Naive thymus-derived CD8-positive, alpha-beta T cell (primary cell): ENCODE measurements around the gene SUSD4. TPM values are rescaled to one million over a fixed set of nuclear protein-coding genes. Genes with fewer than 3 reads are reported as not detected.
A peak's percentile ranks its signal among the peaks of the same experiment; 100 is the strongest.

Source experiments
- ATAC-seq, 2 donors: fragments of 150-1000 bp; cut with Tn5 transposase in 1 of 2; sonication (Bioruptor Pico), chemical (Tn5 transposase) in 1 of 2; 1 replicate in 1 of 2; 2 replicates in 1 of 2; pipeline ENCODE4 v1.10.0; 2021; ENCODE audit warnings: mild to moderate bottlenecking in 2 of 2, moderate library complexity in 2 of 2
- POLR2A ChIA-PET: fragments of 350-600 bp; sonication (Branson Sonifier 250); formaldehyde crosslinking; loops from one replicate; lab custom pipeline; 2021; ENCODE audit warnings: antibody characterized with exemption; lab: Charles Lee
- DNase-seq, 10 donors: peaks; one replicate each; pipeline versions ENCODE4 v3.0.0 to v3.0.0-alpha.2; 2020 to 2022
- H3K27ac Mint-ChIP-seq, 10 donors: one replicate each; pipeline ENCODE4 v1.8.0; 2020 to 2022; ENCODE audit warnings: mild to moderate bottlenecking in 10 of 10, mixed read lengths in 10 of 10, moderate library complexity in 4 of 10, inconsistent platforms in 1 of 10
- H3K27me3 Mint-ChIP-seq, 5 donors: one replicate each; pipeline ENCODE4 v1.8.0; 2021 to 2022; ENCODE audit warnings: mixed read lengths in 5 of 5
- H3K36me3 Mint-ChIP-seq, 3 donors: one replicate each; pipeline ENCODE4 v1.8.0; 2020 to 2022; ENCODE audit warnings: mixed read lengths in 3 of 3, mild to moderate bottlenecking in 2 of 3, inconsistent platforms in 1 of 3
- H3K4me1 Mint-ChIP-seq, 4 donors: one replicate each; pipeline ENCODE4 v1.8.0; 2021 to 2022; ENCODE audit warnings: mixed read lengths in 4 of 4
- H3K4me3 Mint-ChIP-seq, 10 donors: one replicate each; pipeline ENCODE4 v1.8.0; 2020 to 2022; ENCODE audit warnings: mild to moderate bottlenecking in 10 of 10, mixed read lengths in 10 of 10, moderate library complexity in 6 of 10, inconsistent platforms in 1 of 10
- H3K9me3 Mint-ChIP-seq, 9 donors: one replicate each; pipeline ENCODE4 v1.8.0; 2020 to 2022; ENCODE audit warnings: mixed read lengths in 9 of 9, mild to moderate bottlenecking in 3 of 9, inconsistent platforms in 1 of 9, moderate library complexity in 1 of 9
- polyA plus RNA-seq, 3 donors: library from polyadenylated mRNA; unstranded; fragments of 300-500 nt; fragmentation: Illumina TruSeq; gene quantifications; one replicate each; pipeline ENCODE4 v1.2.3, GENCODE V29; 2021
- total RNA-seq, 8 experiments: library from RNA in 2 of 8; stranded (reverse) in 2 of 8; gene quantifications; one replicate each; pipeline ENCODE4 v1.2.3 and lab custom pipeline; 2021 to 2026

Gene SUSD4
- total and polyA plus RNA-seq, 5 experiments from 2014 or later, result 0.52 to 7.8 (median 2.6) TPM

GRCh38 chr1:223352944-223353343 is 11.0 kb downstream of the SUSD4 start:
- ATAC-seq (no peak), DNase-seq (no peak)
- Mint-ChIP-seq H3K4me3 (no peak overlapping the region), H3K9me3 (no peaks in the 10 kb centered on the region), H3K27me3 (peaks cover 0 to 4% (median 0%) of the 10 kb centered on the region in 5 donors), H3K4me1 (peaks cover 0 to 6% (median 2%) of the 10 kb centered on the region in 4 donors), H3K36me3 (no peaks in the 10 kb centered on the region), H3K27ac (no peak overlapping the region)
- POLR2A ChIA-PET, result no interaction called here

- no peak for ATAC-seq
- Mint-ChIP-seq H3K36me3 (no peaks in the 10 kb centered on the region), H3K4me1 (peaks cover 0 to 6% (median 2%) of the 10 kb centered on the region in 4 donors), H3K27me3 (peaks cover 0 to 5% (median 0%) of the 10 kb centered on the region in 5 donors), H3K9me3 (no peaks in the 10 kb centered on the region), H3K4me3 (no peak overlapping the region), H3K27ac (no peak overlapping the region)
- no peak for DNase-seq
- POLR2A ChIA-PET, result interaction anchor here (0.6 kb wide), 1 partner anchor 162 kb away, joined by 5 read pairs; no protein-coding TSS in a partner anchor
Observed at GRCh38 chr1:223350361-223350908, 13.5 kb downstream of the SUSD4 start.

DNA sequence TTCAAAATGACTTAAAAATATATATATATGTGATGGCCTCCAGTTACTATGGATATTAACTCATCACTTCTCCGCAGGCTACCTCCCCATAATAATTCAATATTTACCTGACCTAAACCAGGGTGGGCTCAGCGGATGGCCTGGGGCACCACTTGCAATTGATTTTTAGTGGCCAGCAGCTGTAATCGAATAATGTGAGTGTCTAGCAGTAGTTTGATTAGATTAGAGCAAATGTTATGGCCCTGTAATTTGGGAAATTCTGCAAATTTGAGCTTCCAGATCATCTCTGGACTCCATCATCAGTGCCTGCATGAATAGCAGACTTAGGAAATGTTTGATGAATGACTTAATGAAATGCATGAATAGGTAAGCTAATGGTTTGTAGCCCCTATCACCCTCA is 14.7 kb downstream of the SUSD4 start:
- DNase-seq, result no peak
- Mint-ChIP-seq H3K36me3 (no peaks in the 10 kb centered on the region), H3K27me3 (peaks cover 0 to 5% (median 0%) of the 10 kb centered on the region in 5 donors), H3K27ac (no peak overlapping the region), H3K9me3 (no peaks in the 10 kb centered on the region), H3K4me1 (peaks cover 0 to 6% (median 2%) of the 10 kb centered on the region in 4 donors), H3K4me3 (no peak overlapping the region)
- POLR2A ChIA-PET, result no interaction called here
- no peak for ATAC-seq

GRCh38 chr1:223348439-223348838 is 15.5 kb downstream of the SUSD4 start:
- Mint-ChIP-seq H3K27me3 (peaks cover 0 to 5% (median 0%) of the 10 kb centered on the region in 5 donors), H3K9me3 (no peaks in the 10 kb centered on the region), H3K4me1 (peaks cover 0 to 6% (median 2%) of the 10 kb centered on the region in 4 donors), H3K27ac (no peak overlapping the region), H3K4me3 (no peak overlapping the region), H3K36me3 (no peaks in the 10 kb centered on the region)
- no peak for DNase-seq
- no peak for ATAC-seq
- POLR2A ChIA-PET, result no interaction called here

GRCh38 chr1:223347583-223347982 is 16.4 kb downstream of the SUSD4 start:
- Mint-ChIP-seq H3K36me3 (no peaks in the 10 kb centered on the region), H3K4me1 (peaks cover 0 to 6% (median 2%) of the 10 kb centered on the region in 4 donors), H3K27me3 (peaks cover 0 to 5% (median 0%) of the 10 kb centered on the region in 5 donors), H3K27ac (no peak overlapping the region), H3K4me3 (no peak overlapping the region), H3K9me3 (no peaks in the 10 kb centered on the region)
- DNase-seq, result no peak
- ATAC-seq, result no peak
- POLR2A ChIA-PET, result interaction anchor here (0.7 kb wide), 1 partner anchor 11 kb away, joined by 3 read pairs; no protein-coding TSS in a partner anchor

- Mint-ChIP-seq H3K9me3 (no peaks in the 10 kb centered on the region), H3K4me1 (peaks cover 0 to 6% (median 1%) of the 10 kb centered on the region in 4 donors), H3K36me3 (no peaks in the 10 kb centered on the region), H3K27me3 (peaks cover 0 to 5% (median 0%) of the 10 kb centered on the region in 5 donors), H3K27ac (no peak overlapping the region), H3K4me3 (no peak overlapping the region)
- ATAC-seq, result no peak
- POLR2A ChIA-PET, result no interaction called here
- DNase-seq, result no peak
Observed at GRCh38 chr1:223346311-223346710, 17.7 kb downstream of the SUSD4 start.

DNA sequence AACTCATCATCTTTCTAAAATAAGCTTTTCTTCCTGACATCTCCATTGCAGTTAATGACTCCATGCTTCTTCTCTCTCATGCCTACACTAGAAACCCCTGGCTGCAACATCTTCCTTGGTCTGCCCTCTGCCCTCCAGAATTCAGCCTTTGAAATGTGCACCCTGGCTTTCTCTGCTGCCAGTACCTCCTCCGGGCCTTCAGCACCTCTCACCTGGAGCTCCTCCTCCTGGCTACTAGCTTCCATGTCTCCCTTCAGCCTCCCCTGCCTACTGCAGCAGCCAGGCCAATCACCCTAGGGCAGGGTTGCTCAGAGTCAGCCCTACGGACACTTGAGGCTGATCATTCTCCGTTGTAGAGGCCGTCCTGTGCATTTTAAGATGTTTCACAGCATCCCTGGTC is 18.3 kb downstream of the SUSD4 start:
- Mint-ChIP-seq H3K36me3 (no peaks in the 10 kb centered on the region), H3K9me3 (no peaks in the 10 kb centered on the region)

GRCh38 chr1:223344491-223344890 is 19.5 kb downstream of the SUSD4 start:
- peaks cover 0 to 5% (median 0%) of the 10 kb centered on the region in 5 donors for H3K27me3 Mint-ChIP-seq
- POLR2A ChIA-PET, result no interaction called here

More for the DNA sequence above, 18.3 kb downstream of the SUSD4 start:
- H3K4me1 Mint-ChIP-seq, result peaks cover 0 to 6% (median 2%) of the 10 kb centered on the region in 4 donors
- ATAC-seq, result no peak
- POLR2A ChIA-PET, result no interaction called here
- H3K4me3 Mint-ChIP-seq, result no peak overlapping the region
- peaks cover 0 to 5% (median 0%) of the 10 kb centered on the region in 5 donors for H3K27me3 Mint-ChIP-seq
- H3K27ac Mint-ChIP-seq, result no peak overlapping the region
- DNase-seq, result no peak

DNA sequence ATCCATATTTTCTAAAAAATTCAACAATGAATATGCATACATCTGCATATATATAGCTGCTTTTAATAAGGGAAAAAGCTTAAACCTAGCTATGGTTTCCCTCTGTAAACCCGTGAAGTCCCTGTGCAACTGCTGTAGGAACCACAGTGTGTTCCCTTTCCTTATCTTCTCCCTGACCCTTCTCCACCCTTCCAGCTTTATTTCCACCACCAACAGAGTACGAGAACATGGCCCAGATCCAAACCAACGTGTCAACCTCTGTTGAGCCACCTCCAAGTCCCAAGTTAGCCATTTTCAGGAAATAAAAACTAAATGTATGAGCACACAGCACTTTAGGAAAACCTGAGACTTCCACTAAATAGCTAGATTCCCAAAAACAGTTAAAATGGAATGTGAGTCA is 20.3 kb downstream of the SUSD4 start:
- DNase-seq (no peak), ATAC-seq (no peak)
- Mint-ChIP-seq H3K36me3 (peaks cover 0 to 2% (median 0%) of the 10 kb centered on the region in 3 donors), H3K9me3 (no peaks in the 10 kb centered on the region), H3K4me3 (no peak overlapping the region), H3K4me1 (peaks cover 0 to 5% (median under 1%) of the 10 kb centered on the region in 4 donors), H3K27me3 (peaks cover 0 to 5% (median 0%) of the 10 kb centered on the region in 5 donors), H3K27ac (no peak overlapping the region)
- POLR2A ChIA-PET, result no interaction called here

More at GRCh38 chr1:223344491-223344890, 19.5 kb downstream of the SUSD4 start:
- no peaks in the 10 kb centered on the region for H3K36me3 Mint-ChIP-seq
- H3K4me3 Mint-ChIP-seq, result no peak overlapping the region
- H3K9me3 Mint-ChIP-seq, result no peaks in the 10 kb centered on the region
- ATAC-seq (no peak), DNase-seq (no peak)
- H3K27ac Mint-ChIP-seq, result no peak overlapping the region
- H3K4me1 Mint-ChIP-seq, result peaks cover 0 to 6% (median 2%) of the 10 kb centered on the region in 4 donors

- peaks cover 0 to 2% (median 0%) of the 10 kb centered on the region in 4 donors for H3K4me1 Mint-ChIP-seq
- peaks cover 0 to 4% (median 0%) of the 10 kb centered on the region in 5 donors for H3K27me3 Mint-ChIP-seq
- no peaks in the 10 kb centered on the region for H3K9me3 Mint-ChIP-seq
- peak overlapping the region in 1 of 10 donors; percentile 21 for H3K27ac Mint-ChIP-seq
- peaks cover 0 to 2% (median 0%) of the 10 kb centered on the region in 3 donors for H3K36me3 Mint-ChIP-seq
- H3K4me3 Mint-ChIP-seq, result no peak overlapping the region
- DNase-seq (no peak), ATAC-seq (no peak)
- POLR2A ChIA-PET, result no interaction called here
Observed at GRCh38 chr1:223341121-223341520, 22.9 kb downstream of the SUSD4 start.

GRCh38 chr1:223340637-223341036 is 23.3 kb downstream of the SUSD4 start:
- peaks cover 0 to 2% (median 0%) of the 10 kb centered on the region in 3 donors for H3K36me3 Mint-ChIP-seq
- peak overlapping the region in 1 of 10 donors; percentile 21 for H3K27ac Mint-ChIP-seq
- ATAC-seq (no peak), DNase-seq (no peak)
- no peaks in the 10 kb centered on the region for H3K9me3 Mint-ChIP-seq
- no peak overlapping the region for H3K4me3 Mint-ChIP-seq
- H3K4me1 Mint-ChIP-seq, result peaks cover 0 to 2% (median 0%) of the 10 kb centered on the region in 4 donors
- POLR2A ChIA-PET, result no interaction called here
- H3K27me3 Mint-ChIP-seq, result no peaks in the 10 kb centered on the region

DNA sequence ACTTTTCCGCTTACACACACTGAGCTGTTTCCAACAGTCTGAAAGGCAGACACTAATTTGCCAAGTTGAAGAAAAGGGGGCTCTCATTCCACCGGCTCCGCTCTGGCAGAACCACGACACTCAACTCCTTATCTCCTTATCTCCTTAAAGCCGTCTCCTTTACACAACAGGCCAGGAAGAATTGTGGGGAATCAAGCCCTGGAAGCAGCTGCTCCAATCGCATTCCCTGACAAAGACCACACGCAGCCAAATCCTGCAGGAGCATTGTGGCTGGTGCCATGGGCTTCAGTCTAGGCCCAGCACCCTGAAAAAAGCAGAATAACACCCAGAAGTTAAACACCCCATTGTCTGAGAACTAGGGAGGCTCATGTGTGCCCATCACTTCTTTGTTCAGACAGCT is 24.1 kb downstream of the SUSD4 start:
- H3K9me3 Mint-ChIP-seq, result no peaks in the 10 kb centered on the region
- H3K36me3 Mint-ChIP-seq, result peaks cover 0 to 2% (median 0%) of the 10 kb centered on the region in 3 donors
- peaks cover 0 to 2% (median 0%) of the 10 kb centered on the region in 4 donors for H3K4me1 Mint-ChIP-seq
- H3K27me3 Mint-ChIP-seq, result no peaks in the 10 kb centered on the region
- no peak overlapping the region for H3K4me3 Mint-ChIP-seq
- H3K27ac Mint-ChIP-seq, result no peak overlapping the region
- no peak for ATAC-seq
- no peak for DNase-seq
- POLR2A ChIA-PET, result no interaction called here

DNA sequence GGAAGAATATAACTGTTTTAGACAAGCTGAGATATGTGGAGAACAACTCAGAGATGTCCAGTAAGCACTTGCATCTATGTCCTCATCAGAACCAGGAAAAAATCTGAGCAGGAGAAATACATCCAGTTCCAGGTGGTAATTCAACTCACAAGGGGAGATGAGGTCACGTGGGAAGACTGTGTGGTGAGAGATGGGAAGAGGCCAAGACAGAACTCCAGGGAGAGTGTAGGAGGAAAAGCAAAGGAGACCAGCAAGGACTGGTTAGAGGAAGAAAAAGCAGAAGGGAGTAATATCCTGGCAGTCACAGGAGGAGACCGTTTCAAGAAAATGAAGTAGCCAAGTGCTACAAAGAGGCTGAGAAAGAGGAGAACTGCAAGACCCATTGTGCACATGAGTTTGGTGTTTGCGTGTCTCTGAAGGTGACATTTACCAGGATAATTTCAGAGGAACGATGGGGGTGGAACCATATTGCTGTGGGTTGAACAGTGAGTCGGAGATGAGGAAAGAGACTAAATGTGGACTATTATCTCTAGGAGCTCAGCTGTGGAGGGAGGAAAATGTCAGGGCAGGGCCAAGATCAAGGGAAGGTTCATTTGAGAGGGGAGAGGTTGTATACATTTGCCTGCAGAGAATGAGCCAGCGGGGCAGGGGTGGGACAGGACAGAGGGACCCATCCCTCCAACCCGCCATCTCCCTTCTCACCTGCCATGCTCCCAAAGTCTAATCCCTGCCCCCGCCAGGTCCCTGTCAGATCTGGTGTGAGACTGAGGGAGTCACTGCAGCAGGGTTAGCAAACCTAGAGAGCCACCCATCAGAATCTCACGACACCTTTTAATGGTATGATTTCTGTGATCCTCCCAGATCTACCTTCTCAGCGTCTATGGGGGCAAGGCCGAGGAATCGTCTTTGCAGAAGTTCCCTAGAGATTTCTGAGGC is 24.9 kb downstream of the SUSD4 start:
- POLR2A ChIA-PET, result no interaction called here
- Mint-ChIP-seq H3K27me3 (no peaks in the 10 kb centered on the region), H3K4me3 (no peak overlapping the region), H3K27ac (no peak overlapping the region), H3K9me3 (no peaks in the 10 kb centered on the region), H3K4me1 (peaks cover 0 to 2% (median 0%) of the 10 kb centered on the region in 4 donors), H3K36me3 (peaks cover 0 to 2% (median 0%) of the 10 kb centered on the region in 3 donors)
- ATAC-seq (no peak), DNase-seq (no peak)
